Measurements from ENCODE around the gene KRTAP10-10.
"Not testable (repeated sequence)": the region's sequence is repeated elsewhere in the genome, so short reads cannot be mapped to it uniquely, and the experiment has no call there.

The KRTAP10-10 gene

GRCh38 chr21:44602463-44602850 lies 34.7 kb upstream of the KRTAP10-10 start:
- no peak for DNase-seq (ENCODE audit: low spot score)

- DNase-seq (ENCODE audit: low spot score) = no peak
Measured at GRCh38 chr21:44603109-44603875, 33.9 kb upstream of the KRTAP10-10 start.

DNA sequence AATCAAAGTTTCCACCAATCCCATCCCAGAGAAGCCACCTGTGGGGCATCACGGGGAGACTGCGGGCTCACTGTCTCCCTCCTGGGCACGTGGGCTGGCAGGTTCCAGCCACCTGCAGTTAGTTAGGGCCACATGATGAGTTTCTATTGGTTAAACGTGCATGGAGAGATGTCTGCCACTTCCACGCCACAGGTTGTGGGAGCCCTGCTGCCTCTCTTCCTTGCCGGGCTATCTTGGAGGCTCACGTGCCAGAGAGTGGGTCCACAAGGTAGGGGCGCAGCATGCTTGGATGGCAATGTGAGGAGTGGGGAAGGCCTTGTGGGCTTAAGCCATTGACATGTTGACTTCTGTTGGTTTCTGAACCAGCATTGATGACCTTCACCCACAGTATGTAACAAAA lies 33.2 kb upstream of the KRTAP10-10 start:
- no peak for DNase-seq (ENCODE audit: low spot score)

DNA sequence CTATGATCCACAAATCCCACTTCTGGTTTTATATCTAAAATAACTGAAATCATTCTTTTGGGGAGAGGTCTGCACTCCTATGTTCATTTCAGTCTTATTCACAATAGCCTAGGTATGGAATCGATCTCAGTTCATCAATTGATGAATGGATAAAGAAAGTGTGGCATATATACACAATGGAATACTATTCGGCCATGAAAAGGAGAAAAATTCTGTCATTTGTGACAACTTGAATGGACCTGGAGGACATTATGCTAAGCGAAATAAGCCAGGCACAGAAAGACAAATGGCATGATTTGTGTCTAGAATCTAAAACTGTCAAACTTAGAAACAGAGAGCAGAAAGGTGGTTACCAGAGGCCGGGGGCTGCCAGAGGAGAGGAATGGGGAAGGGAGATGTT lies 30.7 kb upstream of the KRTAP10-10 start:
- DNase-seq (ENCODE audit: low spot score) = no peak

- DNase-seq (ENCODE audit: low spot score) = no peak
Measured at GRCh38 chr21:44609193-44609592, 28.0 kb upstream of the KRTAP10-10 start.

DNA sequence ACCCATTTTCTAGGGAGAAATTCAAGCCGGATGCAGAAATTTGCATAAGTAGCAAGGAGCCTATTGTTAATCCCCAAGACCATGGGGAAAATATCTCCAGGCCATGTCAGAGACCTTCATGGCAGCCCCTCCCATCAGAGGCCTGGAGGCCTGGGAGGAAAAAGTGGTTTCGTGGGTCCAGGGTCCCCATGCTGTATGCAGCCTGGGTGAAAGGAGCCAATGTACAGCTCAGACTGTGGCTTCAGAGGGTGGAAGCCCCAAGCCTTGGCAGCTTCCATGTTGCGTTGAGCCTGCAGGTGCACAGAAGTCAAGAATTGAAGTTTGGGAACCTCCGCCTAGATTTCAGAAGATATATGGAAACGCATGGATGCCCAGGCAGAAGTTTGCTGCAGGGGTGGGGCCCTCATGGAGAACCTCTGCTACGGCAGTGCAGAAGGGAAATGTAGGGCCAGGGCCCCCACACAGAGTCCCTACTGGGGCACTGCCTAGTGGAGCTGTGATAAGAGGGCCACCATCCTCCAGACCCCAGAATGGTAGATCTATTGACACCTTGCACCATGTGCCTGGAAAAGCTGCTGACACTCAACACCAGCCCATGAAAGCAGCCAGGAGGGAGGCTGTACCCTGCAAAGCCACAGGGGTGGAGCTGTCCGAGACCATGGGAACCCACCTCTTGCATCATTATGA lies 26.9 kb upstream of the KRTAP10-10 start:
- DNase-seq (ENCODE audit: low spot score) = not testable (repeated sequence)

- no peak for DNase-seq (ENCODE audit: low spot score)
Measured at GRCh38 chr21:44611551-44611950, 25.6 kb upstream of the KRTAP10-10 start.

DNA sequence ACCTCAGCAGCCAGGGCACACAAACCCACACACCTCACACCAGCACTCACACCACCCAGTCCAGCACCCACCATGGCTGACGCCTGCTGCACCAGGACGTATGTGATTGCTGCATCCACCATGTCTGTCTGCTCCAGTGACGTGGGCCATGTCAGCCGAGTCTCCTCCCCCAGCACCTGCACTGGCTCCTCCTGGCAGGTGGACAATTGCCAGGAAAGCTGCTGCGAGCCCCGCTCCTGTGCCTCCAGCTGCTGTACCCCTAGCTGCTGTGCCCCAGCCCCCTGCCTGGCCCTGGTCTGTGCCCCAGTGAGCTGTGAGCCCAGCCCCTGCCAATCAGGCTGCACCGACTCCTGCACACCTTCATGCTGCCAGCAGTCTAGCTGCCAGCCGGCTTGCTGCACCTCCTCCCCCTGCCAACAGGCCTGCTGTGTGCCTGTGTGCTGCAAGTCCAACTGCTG lies 25.1 kb upstream of the KRTAP10-10 start, which contains the start of gene KRTAP10-8:
KRTAP10-8 (plus strand) TSS at position 51 of the 458 bp plus-strand sequence; CDS start at position 73, 22 bp downstream.
- DNase-seq (ENCODE audit: low spot score) = no peak

GRCh38 chr21:44612669-44613229 lies 24.4 kb upstream of the KRTAP10-10 start:
- no peak for DNase-seq (ENCODE audit: low spot score)

- DNase-seq (ENCODE audit: low spot score) = no peak
Measured at GRCh38 chr21:44613386-44614155, 23.6 kb upstream of the KRTAP10-10 start.

DNA sequence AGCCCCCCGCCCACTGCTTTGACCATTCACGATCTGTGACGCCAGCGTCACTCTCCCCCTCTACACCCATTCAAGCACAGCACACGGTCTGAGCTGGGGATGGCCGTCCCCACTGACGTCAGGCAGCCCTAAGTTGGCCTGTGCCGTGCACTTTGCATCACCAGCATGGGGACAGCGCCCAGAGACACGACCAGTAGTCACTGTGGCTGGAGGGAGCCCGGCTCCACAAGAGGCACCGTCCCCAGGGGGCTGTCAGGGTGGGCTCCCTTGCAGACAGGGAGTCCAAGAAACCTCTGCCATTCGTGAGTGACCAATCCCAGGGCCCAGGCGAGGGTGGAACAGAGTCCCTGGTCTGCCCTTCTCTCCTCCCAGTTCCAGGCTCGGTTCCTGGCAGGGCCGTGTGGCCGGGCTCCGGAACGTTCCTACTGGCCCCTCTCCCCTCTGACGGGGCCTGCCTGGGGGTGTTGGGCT lies 23.0 kb upstream of the KRTAP10-10 start:
- no peak for DNase-seq (ENCODE audit: low spot score)

- DNase-seq (ENCODE audit: low spot score) = no peak
Measured at GRCh38 chr21:44614961-44615391, 22.2 kb upstream of the KRTAP10-10 start.

DNA sequence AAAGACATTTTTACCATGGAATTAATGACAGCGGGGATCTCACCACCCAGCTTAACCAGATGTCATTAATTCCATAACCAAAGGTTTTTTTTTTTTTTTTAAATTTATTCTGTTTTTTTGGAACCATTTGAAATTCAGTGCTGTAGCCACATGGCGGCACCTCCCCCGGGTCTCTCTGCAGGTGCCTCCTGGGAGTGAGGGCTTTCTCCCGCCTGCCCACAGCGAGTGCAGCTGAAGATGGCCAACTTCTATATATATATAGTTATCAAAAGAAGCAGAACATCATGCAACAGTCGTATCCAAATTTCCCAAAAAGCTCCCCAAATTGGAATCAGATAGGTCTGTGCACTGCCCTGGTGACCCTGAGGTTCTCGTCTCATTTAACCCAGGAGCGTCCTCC lies 21.7 kb upstream of the KRTAP10-10 start:
- DNase-seq (ENCODE audit: low spot score) = no peak

DNA sequence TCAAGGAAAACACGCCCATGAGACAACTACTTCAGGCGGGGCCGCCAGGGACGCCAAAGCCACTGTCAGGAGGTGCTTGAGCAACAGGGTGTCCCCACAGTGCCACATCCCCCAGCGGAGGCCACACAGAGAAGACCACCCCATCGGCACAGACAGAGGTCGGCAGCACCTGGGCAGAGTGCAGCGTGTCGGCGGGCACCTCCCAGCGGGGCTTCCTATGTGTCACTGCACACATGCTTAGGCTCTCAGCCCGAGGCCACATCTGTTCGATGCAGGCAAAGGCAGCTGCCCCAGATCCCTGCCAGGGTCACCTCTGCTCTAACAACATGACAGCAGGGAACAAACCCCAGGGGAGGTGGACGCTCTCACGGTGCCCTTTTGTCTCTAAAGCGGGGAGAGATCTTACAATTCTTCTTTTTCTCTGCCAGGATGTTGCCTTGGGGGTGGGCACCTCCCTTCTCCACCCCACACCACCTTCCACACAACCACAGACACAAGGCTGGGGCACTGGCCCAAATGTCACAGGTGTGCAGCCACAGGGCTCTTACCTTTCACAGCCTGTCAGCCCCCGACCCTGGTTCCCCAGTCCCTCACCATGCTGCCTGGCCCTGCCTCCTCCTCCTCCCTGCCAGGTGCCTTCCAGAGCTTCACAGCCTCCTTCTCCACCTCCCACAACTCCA lies 21.1 kb upstream of the KRTAP10-10 start:
- DNase-seq (ENCODE audit: low spot score) = no peak

GRCh38 chr21:44616591-44616926 lies 20.6 kb upstream of the KRTAP10-10 start:
- no peak for DNase-seq (ENCODE audit: low spot score)

GRCh38 chr21:44617071-44617501 lies 20.1 kb upstream of the KRTAP10-10 start:
- no peak for DNase-seq (ENCODE audit: low spot score)

DNA sequence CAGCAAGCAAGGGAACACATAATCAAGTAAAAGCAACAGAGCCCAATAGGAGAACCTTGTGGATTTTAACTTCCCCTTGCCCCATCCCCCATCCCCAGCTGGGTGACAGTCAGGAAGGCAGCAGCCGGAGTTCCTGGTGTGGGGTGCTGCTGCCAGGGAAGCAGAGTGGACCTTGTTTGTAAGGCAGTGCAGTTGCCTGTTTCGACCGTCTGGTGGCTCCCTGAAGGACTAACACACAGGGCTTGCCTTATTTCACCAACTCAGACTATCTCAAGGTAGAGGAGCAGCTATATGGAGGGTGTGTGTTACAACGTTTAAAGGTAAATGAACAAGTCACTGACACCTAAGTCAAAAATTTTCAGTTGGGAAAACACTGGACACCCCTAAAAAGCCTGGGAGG lies 18.7 kb upstream of the KRTAP10-10 start:
- DNase-seq (ENCODE audit: low spot score) = no peak

- no peak for DNase-seq (ENCODE audit: low spot score)
Measured at GRCh38 chr21:44618909-44619308, 18.2 kb upstream of the KRTAP10-10 start.

GRCh38 chr21:44619886-44620285 lies 17.3 kb upstream of the KRTAP10-10 start:
- no peak for DNase-seq (ENCODE audit: low spot score)

DNA sequence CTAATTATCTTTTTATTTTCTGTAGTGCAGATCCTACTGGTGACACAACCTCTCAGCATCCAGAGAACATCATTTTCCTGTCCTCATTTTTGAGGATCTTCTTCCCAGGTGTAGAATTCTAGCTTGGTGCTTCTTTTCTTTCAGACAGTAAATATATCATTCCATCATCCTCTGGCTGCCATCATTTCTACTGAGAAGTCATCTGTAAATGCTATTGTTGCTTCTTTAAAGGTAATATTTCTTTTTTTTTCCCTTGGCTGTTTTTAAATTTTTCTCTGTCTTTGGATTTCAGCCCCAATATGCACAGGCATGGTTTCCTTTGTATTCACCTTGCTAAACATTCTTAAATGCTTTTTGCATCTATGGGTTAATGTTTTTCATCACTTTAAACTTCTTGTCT lies 13.6 kb upstream of the KRTAP10-10 start:
- no peak for DNase-seq (ENCODE audit: low spot score)

DNA sequence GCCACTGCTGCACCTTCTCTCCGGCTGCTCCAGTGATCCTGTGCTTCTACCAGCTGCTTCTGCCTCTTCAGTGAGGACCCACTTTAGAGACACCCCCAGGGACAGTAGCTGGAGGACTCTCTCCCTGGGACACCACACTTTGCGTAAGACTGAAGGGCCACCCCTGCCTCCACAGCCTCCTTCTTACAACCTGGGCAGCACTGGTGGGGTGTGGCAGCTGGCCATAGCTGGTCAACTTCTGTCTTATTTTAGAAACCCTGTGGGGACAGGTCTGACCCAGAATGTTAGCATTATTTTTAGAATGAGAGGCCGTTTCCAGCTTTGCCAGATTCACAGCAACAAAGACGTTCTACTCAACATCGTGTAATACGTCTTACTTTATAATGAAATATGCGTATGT lies 11.4 kb upstream of the KRTAP10-10 start:
- no peak for DNase-seq (ENCODE audit: low spot score)

- no peak for DNase-seq (ENCODE audit: low spot score)
Measured at GRCh38 chr21:44626262-44626661, 10.9 kb upstream of the KRTAP10-10 start.

All from COLO829 (cell line).